GM12878 (cell line): ENCODE measurements around the gene NPLOC4. TPM values are rescaled to one million over a fixed set of nuclear protein-coding genes. Genes with fewer than 3 reads are reported as not detected.

Source experiments
- ATAC-seq: fragments of 200-7000 bp; cut with Tn5 transposase; 3 replicates; pipeline ENCODE4 v1.9.1; 2020; ENCODE audit warnings: mild to moderate bottlenecking, moderate library complexity
- BruUV-seq: library from RNA; stranded (reverse); fragments of 400-500 nt; replicated peaks from 2 replicates; lab custom pipeline; 2021; lab: Mats Ljungman, UMichigan
- CTCF ChIA-PET: fragments of 300-600 bp; sonication (Branson Sonifier 250); formaldehyde crosslinking; extraction: SDS; loops from one replicate; lab custom pipeline; 2021; ENCODE audit warnings: inconsistent platforms; lab: Yijun Ruan, JAX
- POLR2A ChIA-PET: fragments of 350-600 bp; formaldehyde crosslinking; extraction: SDS; loops from one replicate; lab custom pipeline; 2021; ENCODE audit warnings: inconsistent platforms; lab: Charles Lee
- RAD21 ChIA-PET: fragments of 300-600 bp; sonication (Branson Sonifier 250); formaldehyde crosslinking; loops from one replicate; lab custom pipeline; 2023; ENCODE audit warnings: antibody characterized with exemption; ENCODE audit not compliant: unreplicated experiment; lab: Charles Lee
- SMC1A ChIA-PET: fragments of 300-600 bp; sonication (Branson Sonifier 250); formaldehyde crosslinking; loops from one replicate; lab custom pipeline; 2023; ENCODE audit not compliant: unreplicated experiment, uncharacterized antibody; lab: Charles Lee
- DNase-seq: peaks from one replicate; pipeline ENCODE4 v3.0.0-alpha.2; 2011; ENCODE audit warnings: low read depth, low spot score
- FAIRE-seq: peaks from 3 replicates; lab custom pipeline; 2011; peaks lifted over from hg19 to GRCh38; lab: Jason Lieb, UNC
- H2AFZ ChIP-seq: 2 replicates; pipeline ENCODE4 v1.6.0; 2011; ENCODE audit warnings: low read depth, low read length, control low read depth; ENCODE audit not compliant: control insufficient read depth
- H3K27ac ChIP-seq: 2 replicates; pipeline ENCODE4 v1.5.1; 2011; ENCODE audit warnings: control low read depth; ENCODE audit not compliant: control insufficient read depth, insufficient read depth
- H3K27me3 ChIP-seq, 2 experiments: replicated peaks in 1 of 2; 2 replicates each; pipeline versions ENCODE4 v1.6.0 to v1.6.1; 2011; ENCODE audit warnings: low read length in 1 of 2; ENCODE audit not compliant: control insufficient read depth in 2 of 2, insufficient read depth in 2 of 2
- H3K36me3 ChIP-seq, 2 experiments: 2 replicates each; pipeline ENCODE4 v1.5.1; 2011; ENCODE audit warnings: low read length in 1 of 2; ENCODE audit not compliant: control insufficient read depth in 2 of 2, insufficient read depth in 2 of 2
- H3K4me1 ChIP-seq: 2 replicates; pipeline ENCODE4 v1.6.1; 2011; ENCODE audit warnings: mild to moderate bottlenecking, low read length, moderate library complexity, mixed read lengths; ENCODE audit not compliant: control insufficient read depth, insufficient read depth
- H3K4me2 ChIP-seq: 2 replicates; pipeline ENCODE4 v1.6.0; 2011; ENCODE audit warnings: control low read depth; ENCODE audit not compliant: control insufficient read depth, insufficient read depth
- H3K4me3 ChIP-seq: fragments of 200-600 bp; sonication (generic); 2 replicates; pipeline ENCODE4 v1.5.1; 2016
- H3K79me2 ChIP-seq: 2 replicates; pipeline ENCODE4 v1.6.0; 2011; ENCODE audit warnings: low read length; ENCODE audit not compliant: control insufficient read depth, insufficient read depth
- H3K9ac ChIP-seq: 2 replicates; pipeline ENCODE4 v1.8.0; 2011; ENCODE audit warnings: low read length, control low read depth, mixed read lengths; ENCODE audit not compliant: control insufficient read depth, insufficient read depth
- H3K9me3 ChIP-seq: replicated peaks from 3 replicates; pipeline ENCODE4 v1.5.1; 2011; ENCODE audit warnings: mild to moderate bottlenecking, low read length; ENCODE audit not compliant: control insufficient read depth, insufficient read depth
- H4K20me1 ChIP-seq: 2 replicates; pipeline ENCODE4 v1.6.0; 2011; ENCODE audit not compliant: control insufficient read depth, insufficient read depth
- ASH2L ChIP-seq: fragments of 300-600, 200-600 bp; sonication (generic); IDR thresholded peaks from 2 replicates; pipeline ENCODE4 v1.6.1; 2017; ENCODE audit warnings: low read depth, mild to moderate bottlenecking, borderline replicate concordance
- CEBPZ ChIP-seq: fragments of 150-350 bp; IDR thresholded peaks from 2 replicates; pipeline ENCODE4 v1.6.1; 2016; ENCODE audit warnings: low read depth, low read length
- GABPA ChIP-seq: IDR thresholded peaks from 2 replicates; pipeline ENCODE4 v1.6.1; 2014; ENCODE audit warnings: antibody characterized with exemption, low read depth, mild to moderate bottlenecking, inconsistent platforms
- IRF5 ChIP-seq: fragments of 450-650 bp; IDR thresholded peaks from 2 replicates; pipeline ENCODE4 v1.6.1; 2017; ENCODE audit warnings: borderline replicate concordance
- KLF5 ChIP-seq: fragments of 450-650 bp; IDR thresholded peaks from 2 replicates; pipeline ENCODE4 v1.6.1; 2014; ENCODE audit warnings: mild to moderate bottlenecking; ENCODE audit not compliant: partially characterized antibody
- LARP7 ChIP-seq: fragments of 450-650 bp; IDR thresholded peaks from 2 replicates; pipeline ENCODE4 v1.6.1; 2017; ENCODE audit warnings: mild to moderate bottlenecking
- PAX8 ChIP-seq: fragments of 450-650 bp; IDR thresholded peaks from 2 replicates; pipeline ENCODE4 v1.6.1; 2017; ENCODE audit warnings: mild to moderate bottlenecking, moderate library complexity
- REST ChIP-seq: IDR thresholded peaks from 2 replicates; pipeline ENCODE4 v1.6.1; 2012; ENCODE audit warnings: mild to moderate bottlenecking, low read depth, low read length
- RFX5 ChIP-seq: IDR thresholded peaks from 2 replicates; pipeline ENCODE4 v1.6.1; 2011; ENCODE audit warnings: low read depth, low read length, improper control_type of control experiment
- SPI1 ChIP-seq: IDR thresholded peaks from 2 replicates; pipeline ENCODE4 v1.6.1; 2011; ENCODE audit warnings: low read depth, mild to moderate bottlenecking, low read length, moderate library complexity, borderline replicate concordance; ENCODE audit not compliant: insufficient read depth
- USF2 ChIP-seq: IDR thresholded peaks from 2 replicates; pipeline ENCODE4 v1.6.1; 2011; ENCODE audit warnings: low read depth, low read length, improper control_type of control experiment, borderline replicate concordance
- ZNF217 ChIP-seq: fragments of 450-650 bp; IDR thresholded peaks from 2 replicates; pipeline ENCODE4 v1.6.1; 2017; ENCODE audit warnings: antibody characterized with exemption, mild to moderate bottlenecking
- WGBS: methylation state at CpG from one replicate; pipeline ENCODE4 v1.1.6; 2016; ENCODE audit warnings: low lambda C conversion rate; ENCODE audit not compliant: insufficient replicate concordance, insufficient coverage; ENCODE audit errors: missing lambda C conversion rate; 5-methylcytosine and 5-hydroxymethylcytosine counted together
- in situ Hi-C: fragments of 300-500 bp; cut with MboI; formaldehyde crosslinking; loops from 9 replicates; pipeline ENCODE4 v1.14.3; 2018; ENCODE audit warnings: mixed read lengths
- intact Hi-C: fragments of 100-400 bp; cut with micrococcal nuclease; formaldehyde crosslinking; loops from one replicate; pipeline ENCODE4 v1.14.2; 2022; ENCODE audit not compliant: unreplicated experiment
- polyA plus RNA-seq, 11 experiments: library from polyadenylated mRNA; depleted of rRNA in 4 of 11; unstranded in 6 of 11; stranded (reverse) in 5 of 11; fragments of >200 nt; fragmentation: Nextera tagmentation in 4 of 11; fragmentation: Illumina TruSeq in 1 of 11; extraction: Ambion mirVana in 4 of 11; extraction: Trizol in 1 of 11; gene quantifications; 1 replicate in 1 of 11; 2 replicates in 10 of 11; pipeline versions ENCODE4 v1.2.1 to v1.2.3, GENCODE V29; 2011 to 2016; ENCODE audit warnings: inconsistent platforms in 2 of 11, missing spikeins in 2 of 11, low read depth in 1 of 11
- total RNA-seq, 4 experiments: library from RNA; depleted of rRNA in 3 of 4; stranded (reverse); fragments of >200 nt in 3 of 4; fragmentation: Illumina TruSeq in 1 of 4; extraction: Trizol in 1 of 4; gene quantifications; 2 replicates each; pipeline versions ENCODE4 v1.2.1 to v1.2.3, GENCODE V29; 2013 to 2021

The NPLOC4 gene
- total and polyA plus RNA-seq, 10 of the 15 experiments (the other 5 are each of a cell fraction or from before 2014, with no cell fraction given) = 1.5 to 83.7 (median 45.8) TPM

GRCh38 chr17:81576621-81577277, 60.2 kb downstream of the NPLOC4 start:
- CTCF ChIA-PET = no interaction called here
- Histone ChIP-seq H3K79me2 (no peaks in the 10 kb centered on the region), H4K20me1 (no peaks in the 10 kb centered on the region), H3K4me2 (no peak overlapping the region), H3K9ac (no peak overlapping the region), H3K4me1 (no peaks in the 10 kb centered on the region), H3K27ac (no peak overlapping the region), H2AFZ (no peak overlapping the region), H3K36me3 (peaks cover 10 to 16% of the 10 kb centered on the region in 2 experiments; a peak in 3 of 4 replicates), H3K4me3 (no peak overlapping the region), H3K9me3 (no peaks in the 10 kb centered on the region), H3K27me3 (no peaks in the 10 kb centered on the region)
- intact Hi-C loops (no loop called here), in situ Hi-C loops (no loop called here)
- BruUV-seq = no TSS peak
- FAIRE-seq (no peak), DNase-seq (no peak), ATAC-seq (no peak)
- RAD21 ChIA-PET = no interaction called here
- WGBS = 99% methylated on average over 15 of the region's 17 CpGs
- SMC1A ChIA-PET = no interaction called here
- POLR2A ChIA-PET = no interaction called here
- TF ChIP-seq CEBPZ (no peak), RFX5 (no peak), GABPA (no peak), PAX8 (no peak), LARP7 (no peak), KLF5 (no peak), USF2 (no peak), ZNF217 (no peak), IRF5 (no peak), ASH2L (no peak), SPI1 (no peak), REST (no peak)
